NB4 (cell line): ENCODE results near the gene RBM11.

Experiments
- CTCF ChIP-seq: IDR thresholded peaks from one replicate; pipeline ENCODE4 v1.5.1; 2012; ENCODE audit warnings: low read depth, low read length
- MAX ChIP-seq: IDR thresholded peaks from 2 replicates; pipeline ENCODE4 v1.6.1; 2011; ENCODE audit warnings: low read depth, low read length
- POLR2A ChIP-seq: IDR thresholded peaks from 2 replicates; pipeline ENCODE4 v1.6.1; 2011; ENCODE audit warnings: mild to moderate bottlenecking; ENCODE audit not compliant: insufficient read length; ENCODE audit errors: extremely low read depth

DNA sequence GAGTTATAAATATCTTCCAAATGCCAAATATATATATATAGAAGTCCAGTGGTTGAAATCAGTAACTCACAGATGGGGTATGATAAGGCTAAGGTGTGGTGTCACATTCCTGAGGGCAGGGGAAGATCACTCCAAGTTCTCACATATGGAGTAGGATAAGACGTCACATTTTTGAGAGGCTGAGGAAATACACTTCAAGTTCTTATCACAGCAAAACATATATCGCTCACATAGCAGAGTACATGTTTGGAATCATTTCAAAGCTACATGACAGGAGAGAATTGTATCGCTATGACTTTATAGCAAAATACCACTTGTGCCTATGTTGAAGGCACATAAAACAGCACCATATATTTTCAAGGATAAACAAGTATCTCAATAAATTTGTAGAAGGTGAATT is 55.1 kb downstream of the RBM11 start:
- TF ChIP-seq CTCF (no peak), POLR2A (no peak), MAX (no peak)
